Measurements from ENCODE around the gene TNNC2. TPM values are rescaled to one million over a fixed set of nuclear protein-coding genes. Genes with fewer than 3 reads are reported as not detected.

Gene TNNC2
- total and polyA plus RNA-seq, 2 of the 8 experiments (the other 6 are each of a cell fraction or from before 2014, with no cell fraction given): 5.7 to 7.6 TPM

DNA sequence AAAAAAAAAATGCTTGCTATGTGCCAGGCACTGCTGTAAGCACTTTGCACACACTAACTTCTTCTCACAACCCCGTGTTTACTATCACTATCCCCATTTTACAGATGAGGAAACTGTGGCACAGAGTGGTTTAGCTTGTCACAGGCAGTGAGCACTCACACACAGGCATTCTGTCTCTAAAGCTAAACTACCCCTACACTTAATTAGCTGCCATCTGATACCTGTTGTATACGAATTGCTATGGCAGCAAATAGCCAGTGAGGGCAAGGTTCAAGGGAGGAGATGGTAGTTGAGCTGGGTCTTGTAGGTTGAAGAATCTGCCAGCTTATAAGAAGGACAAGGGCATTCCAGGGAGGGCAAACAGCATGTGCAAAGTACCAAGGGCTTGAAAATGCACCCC lies 5.2 kb downstream of the TNNC2 start:
- H2BK20ac ChIP-seq (ENCODE audit: low read length): no peak overlapping the region
- DNase-seq (ENCODE audit: low read depth in 1 of 2, low spot score in 2 of 2) (no peak), FAIRE-seq (no peak)
- H3K14ac ChIP-seq (ENCODE audit: insufficient read length): no peak overlapping the region
- peaks cover 0 to 10% (median 4%) of the 10 kb centered on the region in 4 experiments; a peak in 5 of 7 replicates for H3K4me1 ChIP-seq (replicated peaks in 1 of 4; ENCODE audit: control insufficient read depth in 3 of 4, insufficient read depth in 4 of 4, low read length in 3 of 4)
- H3K9me3 ChIP-seq (ENCODE audit: insufficient read depth in 2 of 2, low read depth in 1 of 2, low read length in 1 of 2): no peaks in the 10 kb centered on the region
- no peaks in the 10 kb centered on the region for H3K79me2 ChIP-seq (ENCODE audit: control insufficient read depth in 1 of 2, insufficient read depth in 2 of 2, low read length in 2 of 2)
- no peak overlapping the region for H2AFZ ChIP-seq (ENCODE audit: low read length)
- H3K4me2 ChIP-seq (ENCODE audit: insufficient read depth in 1 of 2, low read depth in 2 of 2, low read length in 2 of 2): peak overlapping the region in 1 of 2 experiments; percentile 10; a peak in 1 of 4 replicates
- no peak overlapping the region for H2BK5ac ChIP-seq (ENCODE audit: low read depth, low read length)
- 84% methylated on average over 2 of the region's 2 CpGs; no CpG with 5 or more reads in 1 of the 2 experiments for WGBS, 2 experiments (ENCODE audit: extremely low coverage in 1 of 2, insufficient coverage in 1 of 2, insufficient read length in 1 of 2, insufficient replicate concordance in 2 of 2, low coverage in 1 of 2, low lambda C conversion rate in 2 of 2, missing lambda C conversion rate in 1 of 2)
- no peak overlapping the region for H3K23ac ChIP-seq (ENCODE audit: insufficient read length)
- no peak overlapping the region for H3K18ac ChIP-seq (ENCODE audit: extremely low read depth, low read length)
- H3K56ac ChIP-seq (replicated peaks; ENCODE audit: insufficient read length, low read depth, low read length): no peak overlapping the region
- H3K4ac ChIP-seq (replicated peaks; ENCODE audit: insufficient read length, low read depth, low read length): no peak overlapping the region
- no peak overlapping the region for H3K27ac ChIP-seq (ENCODE audit: low read depth, low read length)
- no peaks in the 10 kb centered on the region for H3K79me1 ChIP-seq (ENCODE audit: low read depth, low read length)
- peak overlapping the region; percentile 25 for H4K91ac ChIP-seq (replicated peaks; ENCODE audit: insufficient read length, low read length)
- H2BK12ac ChIP-seq (ENCODE audit: low read depth, low read length): no peak overlapping the region
- no peak overlapping the region for H2AK5ac ChIP-seq (ENCODE audit: low read depth, low read length)
- H2BK15ac ChIP-seq (ENCODE audit: low read length): peak overlapping the region; percentile 55; the same call in 1 of the 2 replicates
- no peak overlapping the region for H2BK120ac ChIP-seq (replicated peaks; ENCODE audit: low read depth, low read length)
- ChIA-PET POLR2A (ENCODE audit: partially characterized antibody) (interaction anchor here (0.6 to 11.0 kb wide), 8 partner anchors 7 to 1958 kb away, joined by 3 to 96 read pairs (median 6); partner anchors contain the start of genes PCIF1, SNX21 and UBE2C), CTCF (ENCODE audit: partially characterized antibody) (interaction anchor here (0.7 to 1.3 kb wide), 10 partner anchors 11 to 86 kb away, joined by 3 to 4 read pairs (median 3); partner anchors contain the start of genes DNTTIP1, NEURL2 and WFDC3)
- H3K27me3 ChIP-seq (replicated peaks in 1 of 4; ENCODE audit: control insufficient read depth in 3 of 4, extremely low read depth in 1 of 4, insufficient read depth in 3 of 4, low read length in 3 of 4): peaks cover 0 to 12% (median 10%) of the 10 kb centered on the region in 4 experiments; a peak in 4 of 7 replicates
- H3K36me3 ChIP-seq (ENCODE audit: control insufficient read depth in 2 of 4, insufficient read depth in 4 of 4, low read length in 3 of 4): peaks cover 0 to 9% (median 3%) of the 10 kb centered on the region in 4 experiments; a peak in 5 of 8 replicates
- H4K20me1 ChIP-seq (replicated peaks in 1 of 2; ENCODE audit: control insufficient read depth in 1 of 2, insufficient read depth in 2 of 2, low read length in 2 of 2): no peaks in the 10 kb centered on the region
- H3K9ac ChIP-seq (replicated peaks in 1 of 4; ENCODE audit: extremely low read depth in 1 of 4, low read depth in 3 of 4, low read length in 3 of 4): no peak overlapping the region
- no peak overlapping the region for H4K8ac ChIP-seq (ENCODE audit: extremely low read depth, insufficient read depth, low read length)
- H3K23me2 ChIP-seq (ENCODE audit: low read depth, low read length): peaks cover 2% of the 10 kb centered on the region; the same call in 1 of the 2 replicates
- no peak overlapping the region for H4K5ac ChIP-seq (ENCODE audit: insufficient read length, low read depth, low read length)
- H3K4me3 ChIP-seq (ENCODE audit: extremely low read depth in 1 of 4, insufficient read depth in 2 of 4, low read depth in 3 of 4, low read length in 4 of 4): no peak overlapping the region
- TF ChIP-seq RBBP5 (IDR thresholded peaks at IDR 0.05; ENCODE audit: borderline replicate concordance, low read depth, low read length) (no peak), SIRT6 (IDR thresholded peaks at IDR 0.05; ENCODE audit: low read length) (no peak), MAFK (IDR thresholded peaks at IDR 0.05; ENCODE audit: low read depth, low read length) (no peak), CHD1 (IDR thresholded peaks at IDR 0.05; ENCODE audit: low read depth, low read length) (no peak), CTBP2 (IDR thresholded peaks at IDR 0.05; ENCODE audit: borderline replicate concordance, insufficient read depth, insufficient read length, low read length) (no peak), RAD21 (IDR thresholded peaks at IDR 0.05 in 1 of 2, conservative IDR thresholded peaks at IDR 0.05 in 1 of 2; ENCODE audit: low read depth in 2 of 2, low read length in 2 of 2) (no peak), EP300 (IDR thresholded peaks at IDR 0.05; ENCODE audit: borderline replicate concordance in 1 of 2, low read depth in 2 of 2, low read length in 2 of 2) (no peak), SIX5 (IDR thresholded peaks at IDR 0.05; ENCODE audit: low read depth, low read length) (no peak), GTF2F1 (IDR thresholded peaks at IDR 0.05; ENCODE audit: borderline replicate concordance, low read depth, low read length) (no peak), POLR2A (IDR thresholded peaks at IDR 0.05; ENCODE audit: control extremely low read depth in 1 of 2, low read depth in 2 of 2, low read length in 2 of 2) (no peak), YY1 (IDR thresholded peaks at IDR 0.05; ENCODE audit: low read depth, low read length) (no peak), CEBPB (IDR thresholded peaks at IDR 0.05; ENCODE audit: low read depth, low read length) (no peak), CBX8 (IDR thresholded peaks at IDR 0.05; ENCODE audit: borderline replicate concordance, low read depth, low read length) (no peak), SP2 (IDR thresholded peaks at IDR 0.05; ENCODE audit: low read length) (no peak)

Data from H1 (cell line).